Endothelial cell of umbilical vein (primary cell): ENCODE measurements around the gene RAB37. TPM values are rescaled to one million over a fixed set of nuclear protein-coding genes. Genes with fewer than 3 reads are reported as not detected.

Source experiments
- BruUV-seq: library from RNA; stranded (reverse); fragments of 400-500 nt; replicated peaks from 2 replicates; lab custom pipeline; 2021; lab: Mats Ljungman, UMichigan
- CTCF ChIA-PET: fragments of 300-600, 350-600 bp; sonication (Branson Sonifier 250); formaldehyde crosslinking; loops from one replicate; lab custom pipeline; 2021; ENCODE audit warnings: antibody characterized with exemption, inconsistent platforms; lab: Charles Lee
- POLR2A ChIA-PET: fragments of 300-600, 350-600 bp; sonication (Branson Sonifier 250); formaldehyde crosslinking; loops from one replicate; lab custom pipeline; 2021; ENCODE audit warnings: antibody characterized with exemption, inconsistent platforms; lab: Charles Lee
- DNase-seq: peaks from one replicate; pipeline ENCODE4 v3.0.0-alpha.2; 2011; ENCODE audit warnings: low read depth, low spot score
- FAIRE-seq: peaks from 2 replicates; lab custom pipeline; 2011; peaks lifted over from hg19 to GRCh38; lab: Jason Lieb, UNC
- H2AFZ ChIP-seq: 2 replicates; pipeline ENCODE4 v1.6.0; 2012; ENCODE audit warnings: low read depth, low read length, control low read depth, inconsistent platforms
- H3K27ac ChIP-seq: 2 replicates; pipeline ENCODE4 v1.5.1; 2011; ENCODE audit warnings: low read depth, mild to moderate bottlenecking, control low read depth, low read length, moderate library complexity; ENCODE audit not compliant: insufficient read depth
- H3K27me3 ChIP-seq, 2 experiments: 2 replicates each; pipeline versions ENCODE4 v1.6.0 to v1.6.1; 2011; ENCODE audit warnings: low read length in 2 of 2, mixed read lengths in 1 of 2; ENCODE audit not compliant: control insufficient read depth in 2 of 2, insufficient read depth in 2 of 2
- H3K36me3 ChIP-seq, 2 experiments: 2 replicates in 1 of 2; 3 replicates in 1 of 2; pipeline ENCODE4 v1.5.1; 2011; ENCODE audit warnings: low read length in 2 of 2, mild to moderate bottlenecking in 1 of 2, moderate library complexity in 1 of 2; ENCODE audit not compliant: control insufficient read depth in 2 of 2, insufficient read depth in 2 of 2; ENCODE audit errors: extremely low read depth in 1 of 2
- H3K4me1 ChIP-seq: 3 replicates; pipeline ENCODE4 v1.5.1; 2011; ENCODE audit warnings: mild to moderate bottlenecking, low read length; ENCODE audit not compliant: control insufficient read depth, insufficient read depth; ENCODE audit errors: extremely low read depth
- H3K4me2 ChIP-seq: 2 replicates; pipeline ENCODE4 v1.6.1; 2011; ENCODE audit warnings: low read length, control low read depth, mixed read lengths; ENCODE audit not compliant: insufficient read depth
- H3K4me3 ChIP-seq, 3 experiments: fragments of 200-600 bp in 1 of 3; sonication (generic), shearing (Covaris generic) in 1 of 3; replicated peaks in 1 of 3; 2 replicates each; pipeline ENCODE4 v1.5.1; 2011 to 2016; ENCODE audit warnings: control low read depth in 3 of 3, low read length in 3 of 3, mild to moderate bottlenecking in 2 of 3, inconsistent platforms in 1 of 3, low read depth in 1 of 3, moderate library complexity in 1 of 3; ENCODE audit not compliant: insufficient read depth in 1 of 3
- H3K79me2 ChIP-seq: 2 replicates; pipeline ENCODE4 v1.6.0; 2012; ENCODE audit warnings: low read length, inconsistent platforms; ENCODE audit not compliant: control insufficient read depth, insufficient read depth
- H3K9ac ChIP-seq: replicated peaks from 2 replicates; pipeline ENCODE3; 2011; ENCODE audit warnings: low read length, control low read depth; ENCODE audit not compliant: insufficient read depth; ENCODE audit errors: extremely low read depth
- H3K9me1 ChIP-seq: replicated peaks from 3 replicates; pipeline ENCODE4 v1.6.0; 2011; ENCODE audit warnings: mild to moderate bottlenecking, low read length; ENCODE audit not compliant: control insufficient read depth, insufficient read depth; ENCODE audit errors: extremely low read depth
- H3K9me3 ChIP-seq: replicated peaks from 2 replicates; pipeline ENCODE4 v1.5.1; 2012; ENCODE audit warnings: low read length, inconsistent platforms; ENCODE audit not compliant: control insufficient read depth, insufficient read depth
- H4K20me1 ChIP-seq: replicated peaks from 2 replicates; pipeline ENCODE3; 2011; ENCODE audit warnings: mild to moderate bottlenecking, low read length; ENCODE audit not compliant: control insufficient read depth, insufficient read depth; ENCODE audit errors: extremely low read depth
- CTCF ChIP-seq, 2 donors: IDR thresholded peaks; 1 replicate in 1 of 2; 2 replicates in 1 of 2; pipeline ENCODE4 v1.5.1; 2011; ENCODE audit warnings: low read length in 2 of 2, mild to moderate bottlenecking in 2 of 2, moderate library complexity in 2 of 2, control low read depth in 1 of 2, inconsistent platforms in 1 of 2, low read depth in 1 of 2; ENCODE audit not compliant: insufficient read depth in 1 of 2; ENCODE audit errors: extremely low read depth in 1 of 2
- EZH2 ChIP-seq: IDR thresholded peaks from 2 replicates; pipeline ENCODE4 v1.6.1; 2012; ENCODE audit warnings: borderline replicate concordance, low read depth, mild to moderate bottlenecking, moderate library complexity, low read length, inconsistent platforms; ENCODE audit not compliant: severe bottlenecking
- FOS ChIP-seq: IDR thresholded peaks from 2 replicates; pipeline ENCODE4 v1.6.1; 2011; ENCODE audit warnings: mild to moderate bottlenecking, low read length, moderate library complexity, borderline replicate concordance; ENCODE audit not compliant: insufficient read depth
- GATA2 ChIP-seq: IDR thresholded peaks from 2 replicates; pipeline ENCODE4 v1.7.0; 2011; ENCODE audit warnings: low read depth, mild to moderate bottlenecking, moderate library complexity, mixed read lengths, low read length; ENCODE audit not compliant: insufficient read length, insufficient read depth
- JUN ChIP-seq: IDR thresholded peaks from 2 replicates; pipeline ENCODE4 v1.6.1; 2011; ENCODE audit warnings: borderline replicate concordance, low read depth; ENCODE audit not compliant: insufficient read length, insufficient read depth
- MAX ChIP-seq: IDR thresholded peaks from 2 replicates; pipeline ENCODE4 v1.6.1; 2011; ENCODE audit not compliant: insufficient read depth, insufficient read length
- MYC ChIP-seq: IDR thresholded peaks from one replicate; pipeline ENCODE4 v1.6.1; 2011; ENCODE audit warnings: mild to moderate bottlenecking, low read depth, low read length
- POLR2A ChIP-seq: IDR thresholded peaks from 2 replicates; pipeline ENCODE4 v1.6.1; 2012; ENCODE audit warnings: low read depth, mild to moderate bottlenecking, control low read depth, low read length
- POLR2AphosphoS5 ChIP-seq: IDR thresholded peaks from 2 replicates; pipeline ENCODE4 v1.6.1; 2012; ENCODE audit warnings: low read depth, mild to moderate bottlenecking, control low read depth, low read length, moderate library complexity; ENCODE audit not compliant: insufficient read depth
- dilution Hi-C: fragments of 300-500 bp; cut with MboI; formaldehyde crosslinking; loops from one replicate; pipeline ENCODE4 v1.15.0; 2019; ENCODE audit warnings: low sequenced_read_pairs; ENCODE audit not compliant: extremely low pct_ligation_motif_present
- intact Hi-C: fragments of 100-400 bp; cut with micrococcal nuclease; formaldehyde crosslinking; loops from one replicate; pipeline ENCODE4 v1.10.0; 2022
- polyA plus RNA-seq, 4 experiments: library from polyadenylated mRNA; depleted of rRNA in 3 of 4; stranded (reverse) in 3 of 4; unstranded in 1 of 4; fragments of >200 nt; gene quantifications; 2 replicates each; pipeline versions ENCODE4 v1.2.1 to v1.2.3, GENCODE V29; 2011 to 2012; ENCODE audit warnings: missing spikeins in 1 of 4
- total RNA-seq: library from RNA; stranded (reverse); gene quantifications from 2 replicates; pipeline ENCODE4 v1.2.3, GENCODE V29; 2021

RAB37 gene
- total and polyA plus RNA-seq, 2 donors (not counting 3 experiments of a cell fraction or from before 2014, with no cell fraction given): 0.11 TPM; not detected in 1

- TF ChIP-seq POLR2AphosphoS5 (no peak), GATA2 (no peak), JUN (no peak), EZH2 (no peak), FOS (no peak), MAX (no peak), MYC (no peak), CTCF (IDR thresholded peaks at IDR 0.05; ENCODE audit: extremely low read depth in 1 of 2, insufficient read depth in 1 of 2, low read depth in 1 of 2, low read length in 2 of 2) (no peak), POLR2A (no peak)
- DNase-seq (no peak), FAIRE-seq (no peak)
- no peak overlapping the region for H3K27ac ChIP-seq
- H3K9me3 ChIP-seq: no peaks in the 10 kb centered on the region
- H2AFZ ChIP-seq: no peak overlapping the region
- H4K20me1 ChIP-seq: no peaks in the 10 kb centered on the region
- H3K9me1 ChIP-seq: no peaks in the 10 kb centered on the region
- dilution Hi-C loops: no loop called here
- CTCF ChIA-PET: interaction anchor here (0.9 to 14.0 kb wide), 5 partner anchors 30 to 162 kb away, joined by 3 to 325 read pairs (median 4); partner anchors contain the start of gene GRIN2C
- no peaks in the 10 kb centered on the region for H3K79me2 ChIP-seq
- H3K27me3 ChIP-seq: no peaks in the 10 kb centered on the region
- intact Hi-C loops: no loop called here
- H3K4me3 ChIP-seq: no peak overlapping the region
- no peak overlapping the region for H3K4me2 ChIP-seq
- H3K36me3 ChIP-seq: peaks cover 8 to 9% of the 10 kb centered on the region in 2 experiments
- H3K4me1 ChIP-seq: peaks cover 24% of the 10 kb centered on the region
- POLR2A ChIA-PET: no interaction called here
- BruUV-seq: no TSS peak
- H3K9ac ChIP-seq: no peak overlapping the region
These were observed 59.2 kb downstream of the RAB37 start for GRCh38 chr17:74796211-74796610.
